SK-N-MC (cell line): ENCODE results near the gene SHANK1.

ENCODE experiments used
- DNase-seq: peaks from one replicate; pipeline ENCODE4 v3.0.0-alpha.2; 2011; ENCODE audit warnings: low read depth, low spot score
- H3K27ac ChIP-seq: fragments of 200-600 bp; sonication (generic); 2 replicates; pipeline ENCODE4 v1.5.1; 2016; ENCODE audit warnings: mixed run types
- H3K36me3 ChIP-seq: fragments of 200-600 bp; sonication (generic); 2 replicates; pipeline ENCODE4 v1.6.1; 2017; ENCODE audit warnings: antibody characterized with exemption, low read length, mixed read lengths; ENCODE audit not compliant: insufficient read depth
- H3K4me3 ChIP-seq: fragments of 200-600 bp; sonication (generic); 2 replicates; pipeline ENCODE4 v1.5.1; 2016
- H3K9ac ChIP-seq: fragments of 200-600 bp; sonication (generic); 2 replicates; pipeline ENCODE4 v1.8.0; 2017; ENCODE audit warnings: mixed run types, mixed read lengths; ENCODE audit not compliant: insufficient read length
- H3K9me3 ChIP-seq: fragments of 200-600 bp; sonication (generic); 2 replicates; pipeline ENCODE4 v1.6.1; 2017; ENCODE audit warnings: low read depth, mild to moderate bottlenecking, antibody characterized with exemption, low read length, moderate library complexity, mixed read lengths
- EZH2 ChIP-seq: fragments of 200-600 bp; sonication (generic); IDR thresholded peaks from one replicate; pipeline ENCODE4 v1.6.1; 2017; ENCODE audit warnings: antibody characterized with exemption
- FOXP2 ChIP-seq: optimal IDR thresholded peaks from 2 replicates; pipeline ENCODE3; 2011; ENCODE audit warnings: mild to moderate bottlenecking, moderate library complexity; ENCODE audit not compliant: insufficient read depth; ENCODE audit errors: extremely low read length, control extremely low read depth
- POLR2AphosphoS5 ChIP-seq: IDR thresholded peaks from 2 replicates; pipeline ENCODE4 v1.6.1; 2012; ENCODE audit warnings: mild to moderate bottlenecking, low read depth, low read length, borderline replicate concordance

Gene SHANK1

DNA sequence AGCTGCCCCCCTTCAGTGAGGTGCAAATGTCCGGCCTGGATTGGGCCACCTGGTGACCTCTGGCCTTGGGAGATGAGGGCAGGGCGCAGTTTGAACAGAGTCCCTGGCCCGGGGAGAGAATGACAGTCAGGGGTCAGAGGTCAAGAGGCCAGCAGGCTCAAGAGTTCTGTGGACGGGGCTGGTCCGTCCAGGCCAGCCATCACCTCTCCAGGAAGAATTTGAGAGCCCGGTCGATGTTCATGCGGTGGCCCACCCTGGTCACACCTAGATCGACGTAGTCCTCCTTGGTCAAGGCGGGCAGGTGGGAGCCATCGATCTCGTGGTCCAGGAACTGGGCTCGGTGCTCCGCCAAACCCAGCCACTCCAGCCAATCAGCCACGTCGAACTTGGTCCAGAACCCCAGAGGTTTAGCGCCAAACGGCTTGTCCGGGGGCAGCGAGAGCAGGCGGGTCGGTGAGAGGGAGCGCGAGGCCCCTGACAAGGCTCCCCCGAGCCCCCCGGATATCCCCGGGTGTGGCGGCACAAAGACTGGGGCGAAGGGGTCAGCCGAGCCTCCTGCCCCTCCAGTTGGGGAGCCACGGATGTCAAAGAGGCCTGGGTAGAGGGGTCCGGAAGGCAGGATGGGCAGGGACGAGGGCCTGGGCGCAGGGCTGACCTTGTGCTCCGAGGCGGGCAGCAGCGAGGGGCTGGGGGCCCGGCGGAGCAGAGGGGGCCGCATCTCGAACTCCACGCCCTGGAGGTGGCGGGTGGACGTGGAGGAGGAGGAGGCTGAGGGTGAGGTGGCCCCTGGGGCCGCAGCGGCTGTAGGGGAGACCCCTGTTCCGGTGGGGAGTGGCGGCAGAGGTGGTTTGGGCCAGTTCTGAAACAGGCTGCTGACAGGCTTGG, 57.6 kb downstream of the SHANK1 start:
- TF ChIP-seq POLR2AphosphoS5 (no peak), FOXP2 (no peak), EZH2 (no peak)
- no peaks in the 10 kb centered on the region for H3K36me3 ChIP-seq
- no peak for DNase-seq
- no peak overlapping the region for H3K4me3 ChIP-seq
- H3K9ac ChIP-seq: no peak overlapping the region
- H3K9me3 ChIP-seq: no peaks in the 10 kb centered on the region
- no peak overlapping the region for H3K27ac ChIP-seq

DNA sequence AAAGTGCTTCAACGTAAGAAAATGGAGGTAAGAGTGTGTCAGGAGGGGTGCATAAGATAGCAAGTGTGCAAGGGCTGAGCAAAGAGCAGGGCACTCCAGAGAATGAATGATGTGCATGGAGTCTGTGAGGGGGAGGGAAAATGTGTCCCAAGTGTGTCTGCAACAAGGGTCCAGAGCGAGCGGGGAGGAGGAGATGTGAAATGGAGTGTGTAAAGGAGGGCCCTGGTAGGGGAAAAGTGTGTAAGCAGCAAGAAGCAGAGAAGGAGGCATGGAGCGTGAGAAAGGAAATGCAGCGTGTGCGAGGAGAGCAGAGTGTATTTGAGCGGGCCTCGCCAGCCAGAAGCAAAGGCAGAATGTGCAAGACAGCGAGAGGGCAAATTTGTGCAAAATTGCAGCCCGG, 58.6 kb downstream of the SHANK1 start:
- Histone ChIP-seq H3K27ac (no peak overlapping the region), H3K9ac (no peak overlapping the region), H3K36me3 (no peaks in the 10 kb centered on the region), H3K9me3 (no peaks in the 10 kb centered on the region), H3K4me3 (no peak overlapping the region)
- DNase-seq: no peak
- no peak for TF ChIP-seq EZH2
- TF ChIP-seq POLR2AphosphoS5: no peak
- no peak for TF ChIP-seq FOXP2

DNA sequence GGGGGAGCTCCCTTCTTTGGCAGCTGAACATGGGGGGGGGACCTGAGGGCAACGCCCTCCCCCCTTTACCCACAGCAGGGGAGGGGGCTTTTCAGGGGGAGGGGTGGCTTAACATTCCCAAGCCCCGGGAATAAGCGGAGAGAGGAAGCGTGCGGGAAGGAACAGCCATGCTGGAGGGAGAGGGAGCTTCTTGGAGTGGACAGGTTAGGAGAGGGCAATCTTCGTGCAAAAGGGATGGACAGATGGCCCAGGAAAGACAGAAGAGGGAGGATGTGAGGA, 59.6 kb downstream of the SHANK1 start:
- Histone ChIP-seq H3K9ac (no peak overlapping the region), H3K27ac (no peak overlapping the region), H3K36me3 (no peaks in the 10 kb centered on the region), H3K4me3 (peak overlapping the region; percentile 28; the same call in 1 of the 2 replicates), H3K9me3 (no peaks in the 10 kb centered on the region)
- TF ChIP-seq POLR2AphosphoS5 (no peak), EZH2 (no peak), FOXP2 (no peak)
- DNase-seq: no peak

GRCh38 chr19:50659318-50660087, 60.1 kb downstream of the SHANK1 start:
- Histone ChIP-seq H3K9me3 (no peaks in the 10 kb centered on the region), H3K9ac (no peak overlapping the region), H3K4me3 (peak overlapping the region; percentile 89), H3K27ac (no peak overlapping the region), H3K36me3 (no peaks in the 10 kb centered on the region)
- DNase-seq: no peak
- TF ChIP-seq EZH2: no peak
- no peak for TF ChIP-seq POLR2AphosphoS5
- TF ChIP-seq FOXP2: no peak

DNA sequence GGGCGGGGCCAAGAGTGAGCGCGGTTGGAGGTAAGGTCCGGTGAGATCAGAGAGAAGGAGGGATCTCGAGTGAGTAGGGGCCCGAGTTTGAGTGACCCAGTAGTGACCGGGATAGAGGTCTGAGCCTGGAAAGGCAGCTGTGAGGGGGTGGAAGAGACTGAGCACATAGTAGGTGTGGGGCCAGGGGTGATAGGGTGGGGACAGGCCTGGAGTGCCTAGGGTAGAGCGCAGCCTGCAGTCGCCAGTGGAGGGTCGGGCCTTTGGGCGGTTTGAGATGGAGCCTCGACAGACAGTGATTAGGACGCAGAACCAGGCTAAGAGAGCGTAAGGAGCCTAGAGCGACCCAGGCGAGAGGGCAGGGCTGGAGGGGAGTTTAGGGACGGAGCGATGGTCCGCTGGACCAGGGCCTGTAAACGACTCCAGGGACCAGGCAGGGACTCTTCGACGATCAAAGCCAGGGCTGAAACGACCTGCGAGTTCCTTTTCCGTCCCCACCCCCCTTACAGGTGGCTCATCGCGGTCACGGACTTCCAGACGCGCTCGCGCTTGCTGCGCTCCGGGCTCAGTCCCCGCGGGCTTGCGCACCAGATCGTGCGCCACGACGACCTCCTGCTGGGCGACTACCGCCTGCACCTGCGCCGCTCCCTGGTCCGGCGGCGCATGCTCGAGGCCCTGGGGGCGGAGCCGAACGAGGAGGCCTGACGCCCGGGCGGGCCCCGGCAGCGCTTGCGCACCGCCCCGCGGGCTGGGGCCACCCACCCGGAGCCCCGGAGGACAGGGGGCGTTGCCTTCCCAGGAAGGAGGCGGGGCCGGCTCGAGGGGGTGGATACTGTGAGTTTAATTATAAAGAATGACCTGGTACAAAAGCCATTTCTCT, 60.9 kb downstream of the SHANK1 start:
- no peak for TF ChIP-seq EZH2
- peak; percentile 30 for TF ChIP-seq POLR2AphosphoS5
- TF ChIP-seq FOXP2: no peak
- Histone ChIP-seq H3K4me3 (peak overlapping the region; percentile 89), H3K36me3 (no peaks in the 10 kb centered on the region), H3K9me3 (no peaks in the 10 kb centered on the region), H3K27ac (peak overlapping the region; percentile 88; the same call in 1 of the 2 replicates), H3K9ac (peak overlapping the region; percentile 72)
- DNase-seq: no peak

DNA sequence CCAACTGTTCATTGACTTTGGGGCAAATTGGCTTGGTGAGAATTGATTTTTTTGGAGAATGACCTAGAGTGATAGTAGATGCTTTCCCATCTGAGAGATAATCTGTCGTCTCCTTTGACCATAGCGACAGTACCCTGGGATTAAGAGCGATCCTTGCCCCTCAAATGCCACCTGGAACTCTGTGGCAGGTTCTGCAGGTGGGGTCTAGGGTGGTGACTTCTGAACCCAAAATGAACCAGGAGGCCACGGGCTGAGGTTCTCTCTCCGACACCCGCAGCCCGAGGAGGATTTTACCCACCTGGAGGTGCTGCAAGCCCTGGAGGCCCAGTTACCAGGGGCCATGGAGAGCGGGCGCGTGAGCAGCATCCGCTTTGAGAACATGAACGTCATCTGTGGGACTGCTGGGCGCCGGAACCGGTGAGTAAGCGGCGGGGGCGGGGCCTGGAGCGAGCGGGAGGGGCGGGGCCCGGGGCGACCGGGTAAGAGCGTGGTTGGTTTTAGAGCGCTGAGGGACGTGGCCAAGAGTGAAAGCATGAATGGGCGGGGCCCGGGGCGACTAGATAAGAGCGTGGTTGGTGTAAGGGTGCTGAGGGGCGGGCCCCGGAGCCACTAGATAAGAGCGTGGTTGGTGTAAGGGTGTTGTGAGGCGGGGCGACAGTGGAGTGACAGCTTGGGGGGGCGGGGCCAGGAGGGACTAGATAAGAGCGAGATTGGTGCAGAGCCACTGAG, 61.7 kb downstream of the SHANK1 start:
- TF ChIP-seq POLR2AphosphoS5 (peak; percentile 27; the same call in 1 of the 2 replicates), FOXP2 (no peak), EZH2 (no peak)
- Histone ChIP-seq H3K9me3 (no peaks in the 10 kb centered on the region), H3K27ac (peak overlapping the region; percentile 80), H3K4me3 (peak overlapping the region; percentile 93), H3K36me3 (no peaks in the 10 kb centered on the region), H3K9ac (peak overlapping the region; percentile 87)
- DNase-seq: peak; percentile 94

GRCh38 chr19:50657222-50657669, 62.4 kb downstream of the SHANK1 start:
- no peak for TF ChIP-seq POLR2AphosphoS5
- no peak for TF ChIP-seq EZH2
- no peak for TF ChIP-seq FOXP2
- no peak for DNase-seq
- H3K9ac ChIP-seq: peak overlapping the region; percentile 87
- no peaks in the 10 kb centered on the region for H3K36me3 ChIP-seq
- peak overlapping the region; percentile 93 for H3K4me3 ChIP-seq
- no peaks in the 10 kb centered on the region for H3K9me3 ChIP-seq
- H3K27ac ChIP-seq: peak overlapping the region; percentile 80; the same call in 1 of the 2 replicates
